Activated T-helper 9 cell treated with anti-CD3 and anti-CD28 coated beads, Interleukin-2, amount 50 U/mL, for 16 hours (primary cell): ENCODE results near the gene SUSD1.
"Not testable (repeated sequence)": the region's sequence is repeated elsewhere in the genome, so short reads cannot be mapped to it uniquely, and the experiment has no call there.

Source experiments
- DNase-seq: peaks from one replicate; pipeline ENCODE4 v3.0.0-alpha.2; 2020; ENCODE audit warnings: low read depth

The SUSD1 gene

GRCh38 chr9:112129246-112129645 is 45.9 kb downstream of the SUSD1 start:
- DNase-seq = no peak

GRCh38 chr9:112128399-112128798 is 46.7 kb downstream of the SUSD1 start:
- not testable (repeated sequence) for DNase-seq

- DNase-seq = no peak
Measured at GRCh38 chr9:112127281-112127680, 47.8 kb downstream of the SUSD1 start.

- no peak for DNase-seq
Measured at GRCh38 chr9:112125951-112126388, 49.1 kb downstream of the SUSD1 start.

GRCh38 chr9:112124156-112124555 is 50.9 kb downstream of the SUSD1 start:
- no peak for DNase-seq

GRCh38 chr9:112121633-112122032 is 53.5 kb downstream of the SUSD1 start:
- DNase-seq = no peak

GRCh38 chr9:112120439-112120925 is 54.6 kb downstream of the SUSD1 start:
- no peak for DNase-seq

GRCh38 chr9:112120030-112120341 is 55.1 kb downstream of the SUSD1 start:
- no peak for DNase-seq

GRCh38 chr9:112119225-112120029 is 55.7 kb downstream of the SUSD1 start:
- no peak for DNase-seq

GRCh38 chr9:112118009-112118408 is 57.1 kb downstream of the SUSD1 start:
- no peak for DNase-seq

GRCh38 chr9:112115970-112116753 is 58.9 kb downstream of the SUSD1 start:
- DNase-seq = no peak

- no peak for DNase-seq
Measured at GRCh38 chr9:112115109-112115508, 60.0 kb downstream of the SUSD1 start.

- DNase-seq = no peak
Measured at GRCh38 chr9:112112941-112113681, 62.0 kb downstream of the SUSD1 start.

GRCh38 chr9:112112519-112112918 is 62.6 kb downstream of the SUSD1 start:
- DNase-seq = no peak

- no peak for DNase-seq
Measured at GRCh38 chr9:112111461-112111860, 63.6 kb downstream of the SUSD1 start.

- DNase-seq = no peak
Measured at GRCh38 chr9:112110777-112111113, 64.4 kb downstream of the SUSD1 start.

- DNase-seq = no peak
Measured at GRCh38 chr9:112110094-112110776, 64.9 kb downstream of the SUSD1 start.

- DNase-seq = no peak
Measured at GRCh38 chr9:112104901-112105300, 70.2 kb downstream of the SUSD1 start.

- DNase-seq = no peak
Measured at GRCh38 chr9:112104401-112104800, 70.7 kb downstream of the SUSD1 start.

GRCh38 chr9:112103405-112103804 is 71.7 kb downstream of the SUSD1 start:
- DNase-seq = no peak

GRCh38 chr9:112097712-112098688 is 77.1 kb downstream of the SUSD1 start:
- DNase-seq = peak; percentile 32
